HG03432 (cell line): ENCODE results near the gene EIF2B1.

ENCODE experiments used
- ATAC-seq: cut with Tn5 transposase; IDR thresholded peaks from one replicate; pipeline ENCODE4 v1.9.1; 2021; ENCODE audit warnings: mild to moderate bottlenecking, moderate library complexity; ENCODE audit not compliant: unreplicated experiment

EIF2B1 gene

DNA sequence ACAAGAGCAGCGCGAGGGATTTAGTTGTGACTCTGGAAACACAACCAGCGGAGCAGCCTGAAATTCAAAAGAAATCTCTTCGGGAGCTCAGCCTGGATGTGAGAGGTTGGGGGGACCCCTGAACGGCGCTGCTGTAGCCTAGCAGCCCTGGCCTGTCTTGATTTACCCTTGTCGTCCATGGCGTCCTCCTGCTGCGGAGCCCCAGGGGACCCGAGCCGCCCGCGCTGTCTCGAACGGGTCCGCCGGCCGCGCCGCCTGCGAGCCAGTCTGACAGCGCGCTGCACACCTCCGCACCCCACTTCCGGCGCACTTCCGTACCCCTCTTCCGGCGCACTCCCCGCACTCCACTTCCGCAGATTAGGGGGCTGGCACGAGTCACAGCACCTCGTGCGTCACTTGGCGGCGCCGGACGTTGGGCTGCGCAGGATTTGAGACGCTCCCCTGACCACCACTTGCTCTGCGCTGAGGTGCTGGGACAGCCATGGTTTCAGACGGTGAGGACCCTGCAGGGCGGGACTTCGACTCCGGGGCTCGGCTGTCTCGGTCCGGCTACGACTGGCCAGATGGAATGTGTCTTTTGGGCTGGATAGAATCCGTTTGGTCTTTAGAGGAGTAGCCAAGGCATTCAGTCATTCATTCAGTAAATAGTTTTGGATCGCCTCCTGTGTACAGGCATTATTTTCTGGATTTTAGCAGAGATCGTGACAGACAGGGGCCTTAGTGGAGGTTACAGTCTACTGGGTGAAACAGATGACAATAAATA lies at the start of gene EIF2B1, which contains the start of gene GTF2H3:
EIF2B1 (minus strand) TSS at position 308 of the 763 bp plus-strand sequence; CDS start at position 179, 129 bp downstream.
GTF2H3 (plus strand) TSS at position 451 of the 763 bp plus-strand sequence; CDS start at position 482, 31 bp downstream.
- ATAC-seq = peak; percentile 96

DNA sequence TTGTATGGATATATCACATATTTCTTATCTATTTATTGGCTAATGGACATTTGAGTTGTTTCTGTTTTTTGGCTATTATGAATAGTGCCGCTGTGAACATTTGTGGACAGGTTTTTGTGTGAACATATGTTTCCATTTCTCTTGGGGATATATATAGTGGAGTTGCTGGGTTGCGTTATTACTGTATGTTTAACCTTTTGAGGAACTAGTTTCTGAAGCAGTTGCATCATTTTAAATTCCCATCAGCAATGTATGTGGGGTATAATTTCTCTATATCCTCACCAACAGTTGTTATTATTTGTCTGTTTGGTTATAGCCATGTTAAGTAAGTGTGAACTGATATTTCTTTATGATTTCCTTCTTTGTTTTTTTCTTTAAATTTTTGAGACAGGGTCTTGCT lies 48.1 kb upstream of the EIF2B1 start:
- ATAC-seq = no peak

DNA sequence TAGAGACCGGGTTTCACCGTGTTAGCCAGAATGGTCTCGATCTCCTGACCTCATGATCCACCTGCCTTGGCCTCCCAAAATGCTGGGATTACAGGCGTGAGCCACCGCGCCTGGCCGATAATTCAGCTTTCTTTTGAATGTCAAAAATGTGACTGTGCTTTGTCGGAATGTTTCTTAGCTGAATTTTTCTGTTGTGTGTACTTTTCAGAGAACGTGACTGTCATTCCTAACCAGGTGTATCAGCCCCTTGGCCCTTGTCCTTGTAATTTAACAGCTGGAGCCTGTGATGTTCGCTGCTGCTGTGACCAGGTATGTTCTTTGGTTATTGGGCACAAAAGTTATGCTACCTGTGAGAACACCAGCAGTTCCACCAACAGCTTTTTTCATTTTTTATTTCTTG lies 45.5 kb upstream of the EIF2B1 start:
- no peak for ATAC-seq

DNA sequence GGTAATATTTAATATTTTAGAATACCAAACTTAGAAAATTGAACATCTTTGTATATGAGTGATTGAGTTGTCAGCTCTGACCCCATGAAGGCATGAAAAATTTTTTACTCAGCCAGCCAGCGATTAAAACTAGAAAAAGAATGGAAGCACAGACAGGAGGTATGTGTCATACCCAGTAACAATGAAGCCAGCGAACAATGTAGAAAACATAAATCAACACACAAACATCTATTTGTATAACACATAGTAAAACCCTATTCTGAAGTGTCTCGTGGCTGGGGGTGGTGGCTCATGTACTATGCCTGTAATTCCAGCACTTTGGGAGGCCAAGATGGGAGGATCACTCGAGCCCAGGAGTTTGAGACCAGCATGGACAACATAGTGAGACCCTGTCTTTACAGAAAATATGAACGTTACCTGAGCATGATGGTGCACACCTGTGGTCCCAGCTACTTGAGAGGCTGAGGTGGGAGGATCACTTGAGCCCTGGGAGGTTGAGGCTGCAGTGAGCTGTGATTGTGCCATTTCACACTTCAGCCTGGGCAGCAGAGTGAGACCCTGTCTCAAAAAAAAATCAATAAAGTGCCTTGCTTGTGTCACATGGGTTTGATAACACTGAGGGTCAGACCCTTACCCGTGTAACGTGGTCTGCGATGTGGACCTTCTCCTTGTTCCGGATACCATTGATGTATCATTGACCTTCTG lies 43.3 kb upstream of the EIF2B1 start:
- ATAC-seq = no peak

DNA sequence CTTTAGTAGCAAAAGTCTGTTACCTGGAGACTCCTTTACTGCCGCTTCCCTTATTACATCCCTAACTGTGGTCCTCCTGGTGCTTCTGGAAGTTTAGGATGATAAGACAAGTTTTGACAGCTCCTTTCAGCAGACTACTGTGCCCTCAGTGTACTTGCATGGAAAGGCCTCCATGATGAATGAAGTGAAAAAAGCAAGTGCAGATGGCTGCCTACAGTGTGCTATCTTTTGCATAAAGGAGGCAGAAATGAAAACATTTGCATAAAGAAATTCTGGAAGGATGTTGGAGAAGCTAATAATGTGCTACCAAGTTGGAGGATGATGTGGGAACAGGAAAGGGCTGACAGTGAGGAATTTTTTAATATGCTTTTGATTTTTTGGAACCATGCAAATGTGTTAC lies 42.0 kb upstream of the EIF2B1 start:
- no peak for ATAC-seq

DNA sequence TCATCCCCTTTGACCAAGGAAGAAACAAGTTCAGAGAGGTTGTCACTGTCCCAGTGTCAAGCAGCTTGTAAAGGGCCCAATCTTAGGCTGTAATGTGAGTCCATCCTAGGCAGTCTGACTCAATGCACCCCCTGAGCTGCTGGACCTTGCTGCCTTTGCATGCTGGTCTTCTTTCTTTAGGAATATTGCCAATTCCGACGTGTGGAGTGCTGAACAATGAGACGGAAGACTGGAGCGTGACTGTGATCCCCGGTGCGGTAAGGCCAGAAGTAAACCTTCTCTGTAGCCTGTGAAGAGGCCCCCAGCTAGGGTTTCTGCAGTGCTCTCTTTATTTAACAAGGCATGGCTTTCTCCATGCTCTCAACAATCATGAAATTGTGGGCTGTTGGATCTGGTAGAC lies 38.4 kb upstream of the EIF2B1 start:
- no peak for ATAC-seq

DNA sequence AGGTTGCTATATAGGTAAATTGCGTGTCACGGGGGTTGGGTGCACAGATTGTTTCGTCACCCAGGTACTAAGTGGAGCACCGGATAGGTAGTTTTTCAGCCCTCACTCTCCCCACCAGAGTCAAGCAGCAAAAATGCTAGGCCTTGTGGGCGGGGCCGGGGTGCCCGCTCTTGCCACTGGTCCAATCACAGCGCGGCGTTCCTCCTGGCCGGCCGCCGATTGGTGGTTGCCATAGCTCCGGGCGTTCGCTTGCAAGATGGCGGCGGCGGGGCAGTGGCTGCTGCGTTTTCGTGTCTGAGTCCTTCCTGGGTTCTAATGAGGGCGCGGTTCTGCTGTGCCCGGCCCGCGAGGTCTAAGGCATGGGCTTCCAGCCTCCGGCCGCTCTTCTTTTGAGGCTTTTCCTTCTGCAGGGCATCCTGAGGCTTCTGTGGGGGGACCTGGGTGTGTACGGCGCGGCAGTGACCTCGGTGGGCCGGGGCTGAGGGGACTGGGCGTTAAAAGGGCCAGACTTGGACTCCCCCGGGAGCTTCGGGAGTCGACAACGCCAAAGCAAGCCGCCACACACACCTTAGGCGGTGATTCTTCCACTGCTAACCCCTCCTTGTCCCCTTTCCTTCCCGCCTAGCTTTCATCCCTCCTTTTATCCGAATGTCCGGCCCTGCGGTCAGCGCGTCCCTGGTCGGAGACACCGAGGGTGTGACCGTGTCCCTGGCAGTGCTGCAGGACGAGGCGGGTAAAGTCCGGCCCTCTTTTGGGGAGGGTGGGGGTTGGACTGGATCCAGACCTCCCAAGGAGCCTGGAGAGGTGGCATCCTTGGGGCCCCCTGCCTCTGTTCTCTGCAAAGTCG lies 37.6 kb upstream of the EIF2B1 start, which contains the start of gene TCTN2:
TCTN2 (plus strand) TSS at position 232 of the 847 bp plus-strand sequence; CDS start at position 360, 128 bp downstream.
- ATAC-seq = peak; percentile 100

DNA sequence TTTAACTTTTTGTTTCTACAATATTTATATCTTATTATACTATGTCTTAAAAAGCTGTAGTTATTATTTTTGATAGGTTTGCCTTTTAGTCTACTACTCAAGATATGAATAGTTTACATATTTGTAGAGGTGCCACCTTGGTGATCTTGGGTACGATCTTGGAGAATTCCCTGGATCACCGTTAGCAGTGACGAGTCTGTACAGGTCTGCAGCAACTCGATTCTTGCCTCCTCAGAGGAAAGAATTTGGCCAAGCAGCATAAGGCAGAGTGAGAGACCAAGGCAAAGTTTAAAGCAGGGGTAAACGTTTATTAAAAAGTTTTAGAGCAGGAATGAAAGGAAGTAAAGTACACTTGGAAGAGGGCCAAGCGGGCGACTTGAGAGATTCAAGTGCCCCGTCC lies 34.3 kb upstream of the EIF2B1 start:
- no peak for ATAC-seq

DNA sequence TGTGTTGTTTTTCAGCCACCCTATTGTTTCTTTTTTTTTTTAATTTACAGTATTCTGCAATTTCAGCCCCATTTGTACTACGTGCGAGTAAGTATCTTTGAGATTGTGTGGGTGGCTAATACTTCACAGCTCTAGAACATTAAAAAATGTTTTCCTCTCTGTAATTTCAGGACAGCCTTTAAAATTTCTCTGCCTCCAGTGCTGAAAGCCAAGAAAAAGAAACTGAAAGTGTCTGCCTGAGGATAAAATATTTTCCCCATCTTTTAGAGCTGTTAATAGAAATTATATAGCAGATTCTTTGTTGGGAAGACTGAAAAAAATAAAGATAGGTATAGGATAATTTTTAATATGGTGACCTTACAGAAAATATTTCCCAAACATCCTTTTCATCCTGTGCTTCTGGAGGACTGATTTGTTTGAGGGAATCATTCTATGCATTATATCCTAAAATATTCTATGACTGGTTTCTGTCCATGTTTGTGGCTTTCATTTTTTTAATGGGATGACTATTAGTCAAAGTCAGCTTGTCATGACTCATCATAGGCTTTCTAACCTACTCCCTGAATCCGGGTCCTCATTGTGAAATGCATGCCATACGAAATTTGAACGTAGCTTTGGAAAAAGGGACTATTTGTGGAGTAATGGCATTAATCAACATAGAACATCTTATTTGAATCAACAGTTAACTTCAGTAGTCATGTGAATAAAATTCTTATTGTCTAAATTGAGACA lies 26.7 kb upstream of the EIF2B1 start:
- no peak for ATAC-seq

DNA sequence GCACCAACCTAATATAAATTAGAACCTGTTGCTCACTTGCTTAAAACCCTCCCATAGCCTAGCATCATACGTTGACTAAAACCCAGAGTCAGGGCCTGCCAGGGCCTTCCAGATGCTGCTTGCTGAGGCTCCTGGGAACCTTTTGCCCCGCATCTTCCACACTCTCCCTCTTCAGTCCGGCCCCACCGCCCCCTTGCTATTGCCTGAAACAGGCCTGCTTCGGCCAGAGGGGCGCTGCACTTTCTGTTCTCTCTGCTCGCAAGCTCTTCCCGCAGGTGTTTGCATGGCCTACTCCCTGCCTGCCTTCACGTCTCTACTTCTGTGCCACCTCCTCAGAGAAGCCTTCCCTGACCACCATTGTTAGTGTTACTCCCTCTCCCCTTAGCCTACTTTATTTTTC lies 23.7 kb upstream of the EIF2B1 start:
- ATAC-seq = no peak

DNA sequence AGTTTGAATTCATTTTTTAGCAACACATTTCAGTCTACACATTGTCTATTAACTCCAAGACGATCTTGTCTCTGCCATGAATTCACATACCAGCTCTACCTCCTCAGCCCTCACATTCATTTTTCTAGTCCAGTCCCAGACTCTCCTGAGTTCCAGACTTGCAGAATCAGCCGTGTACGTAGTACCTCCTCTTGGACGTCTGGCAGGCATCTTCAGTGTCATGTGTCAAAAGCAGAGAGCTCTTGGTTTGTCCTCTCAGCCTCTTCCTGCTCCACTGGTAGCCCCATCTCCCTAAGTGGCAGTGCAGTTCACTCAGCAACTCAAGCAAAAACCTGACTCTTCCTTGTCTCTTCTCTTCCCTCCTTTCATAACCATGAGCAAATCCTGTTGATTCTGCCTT lies 22.9 kb upstream of the EIF2B1 start:
- no peak for ATAC-seq

DNA sequence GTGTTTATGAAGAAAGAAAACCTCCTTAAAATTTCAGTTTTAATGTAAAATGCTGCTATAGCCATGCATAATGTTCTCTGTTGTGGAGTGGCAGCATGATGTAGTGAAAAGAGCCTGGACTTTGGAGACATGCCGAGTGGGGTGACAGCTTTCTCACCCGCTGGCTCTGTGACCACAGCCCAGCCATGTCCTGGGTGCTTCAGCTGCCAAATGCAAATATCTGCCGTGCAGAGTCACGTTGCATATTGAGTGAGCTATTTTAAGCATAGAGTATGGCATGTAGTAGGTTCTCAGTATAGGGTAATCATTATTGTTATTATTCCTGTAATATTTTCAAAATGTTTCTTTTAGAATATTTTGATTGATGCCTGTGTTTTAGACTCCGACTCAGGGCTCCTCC lies 21.9 kb upstream of the EIF2B1 start:
- ATAC-seq = peak; percentile 89

DNA sequence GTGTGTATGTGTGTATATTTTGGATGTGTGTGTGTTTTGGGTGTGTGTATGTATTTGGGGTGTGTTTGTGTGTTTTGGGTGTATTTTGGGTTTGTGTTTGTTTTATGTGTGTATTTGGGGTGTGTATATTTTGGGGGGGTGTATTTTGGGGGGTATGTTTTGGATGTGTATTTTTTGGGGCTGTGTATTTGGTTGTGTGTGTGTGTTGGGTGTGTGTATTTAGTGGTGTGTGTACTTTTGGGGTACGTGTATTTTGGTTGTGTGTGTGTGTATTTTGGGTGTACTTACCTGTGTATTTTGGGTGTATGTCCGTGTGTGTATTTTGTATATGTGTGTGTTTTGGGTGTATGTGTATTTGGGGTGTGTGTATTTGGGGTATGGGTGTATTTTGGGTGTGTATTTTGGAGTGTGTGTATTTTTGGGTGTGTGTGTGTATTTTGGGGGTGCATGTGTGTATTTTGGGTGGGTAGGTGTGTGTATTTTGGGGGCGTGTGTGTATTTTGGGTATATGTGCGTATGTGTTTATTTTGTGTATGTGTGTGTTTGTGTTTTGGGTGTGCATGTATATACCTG lies 20.7 kb upstream of the EIF2B1 start:
- no peak for ATAC-seq

DNA sequence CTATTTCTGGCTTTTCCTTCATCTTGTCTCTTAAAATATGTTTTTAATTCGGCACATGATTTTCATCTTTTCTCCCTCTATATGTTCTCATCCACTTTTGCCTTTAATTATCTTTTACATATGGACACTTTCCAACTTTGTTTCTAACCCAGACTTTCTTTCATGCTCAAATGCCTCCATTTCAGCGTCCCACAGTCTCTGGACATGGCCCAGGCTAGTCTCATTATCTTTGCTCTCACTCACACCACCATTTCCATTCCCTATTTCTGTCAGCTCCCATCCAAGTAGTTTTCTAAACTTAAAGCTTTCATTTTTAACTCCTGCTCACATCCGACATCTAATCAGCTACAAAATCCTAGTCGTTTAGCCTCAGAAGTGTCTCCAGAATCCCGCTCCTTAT lies 14.9 kb upstream of the EIF2B1 start:
- ATAC-seq = no peak

DNA sequence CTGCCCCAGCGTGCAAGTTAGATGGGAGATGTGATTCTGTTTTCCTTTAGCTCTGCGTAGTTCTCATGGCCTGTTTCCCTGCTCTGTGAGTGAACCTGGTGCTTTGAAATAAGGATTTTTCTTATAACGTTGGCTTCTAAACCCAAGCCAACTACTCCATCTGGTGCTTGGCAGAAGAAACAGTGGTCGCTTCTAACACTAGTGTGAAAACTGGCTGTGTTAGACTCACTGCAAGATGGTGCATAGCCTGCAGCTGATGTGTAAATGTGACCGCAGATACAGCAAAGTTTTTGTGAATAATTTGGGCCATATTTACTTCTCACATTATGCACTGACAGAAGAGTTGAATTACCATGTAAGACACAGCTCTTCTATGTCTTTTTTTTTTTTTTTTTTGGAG lies 12.4 kb upstream of the EIF2B1 start:
- ATAC-seq = no peak

DNA sequence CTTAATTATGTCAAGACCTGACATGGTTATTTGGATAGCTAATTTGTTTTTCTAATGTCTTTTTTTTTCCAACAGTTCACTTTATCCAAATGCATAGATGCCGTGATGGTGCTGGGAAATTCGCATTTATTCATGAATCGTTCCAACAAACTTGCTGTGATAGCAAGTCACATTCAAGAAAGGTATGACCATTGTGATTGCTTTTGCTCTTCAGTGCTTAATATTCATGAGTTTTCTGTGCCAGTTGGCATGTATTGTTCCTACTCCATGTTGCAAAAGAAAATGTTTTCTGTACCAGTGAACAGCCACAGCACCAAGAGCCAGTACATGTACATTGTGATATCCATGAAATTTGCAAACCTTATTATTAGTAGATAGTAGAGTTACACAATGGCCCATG lies 11.9 kb upstream of the EIF2B1 start:
- ATAC-seq = no peak

DNA sequence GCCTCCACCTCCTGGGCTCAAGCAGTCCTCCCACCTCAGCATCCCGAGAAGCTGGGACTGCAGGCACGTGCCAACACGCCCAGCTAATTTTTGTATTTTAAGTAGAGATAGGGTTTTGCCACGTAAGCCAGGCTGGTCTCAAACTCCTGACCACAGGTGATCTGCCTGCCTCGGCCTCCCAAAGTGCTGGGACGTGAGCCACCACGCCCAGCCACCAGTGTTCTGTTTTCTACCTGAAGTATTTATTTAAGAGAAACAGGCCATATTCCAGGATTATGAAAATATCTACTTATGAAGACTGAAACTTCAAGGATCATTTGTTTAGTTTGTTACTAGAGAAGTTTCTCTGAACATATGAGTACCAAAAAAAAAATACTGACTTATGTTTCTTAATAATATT lies 10.4 kb upstream of the EIF2B1 start:
- no peak for ATAC-seq

DNA sequence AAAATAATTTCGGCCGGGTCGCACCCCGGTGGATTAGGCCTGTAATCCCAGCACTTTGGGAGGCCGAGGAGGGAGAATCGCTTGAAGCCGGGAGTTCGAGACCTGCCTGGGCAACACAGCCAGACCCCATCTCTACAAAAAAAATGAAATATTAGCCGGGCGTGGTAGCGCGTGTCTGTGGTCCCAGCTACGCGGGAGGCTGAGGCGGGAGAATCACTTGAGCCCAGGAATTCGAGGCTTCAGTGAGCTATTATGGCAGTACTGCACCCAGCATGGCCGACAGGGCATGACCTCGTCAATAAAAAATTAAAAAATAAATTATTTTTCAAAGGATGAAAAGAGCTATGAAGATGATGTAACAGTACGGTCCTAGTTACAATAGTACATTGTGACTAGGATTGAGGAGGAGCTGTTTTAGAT lies 666 bp upstream of the EIF2B1 start:
- no peak for ATAC-seq

DNA sequence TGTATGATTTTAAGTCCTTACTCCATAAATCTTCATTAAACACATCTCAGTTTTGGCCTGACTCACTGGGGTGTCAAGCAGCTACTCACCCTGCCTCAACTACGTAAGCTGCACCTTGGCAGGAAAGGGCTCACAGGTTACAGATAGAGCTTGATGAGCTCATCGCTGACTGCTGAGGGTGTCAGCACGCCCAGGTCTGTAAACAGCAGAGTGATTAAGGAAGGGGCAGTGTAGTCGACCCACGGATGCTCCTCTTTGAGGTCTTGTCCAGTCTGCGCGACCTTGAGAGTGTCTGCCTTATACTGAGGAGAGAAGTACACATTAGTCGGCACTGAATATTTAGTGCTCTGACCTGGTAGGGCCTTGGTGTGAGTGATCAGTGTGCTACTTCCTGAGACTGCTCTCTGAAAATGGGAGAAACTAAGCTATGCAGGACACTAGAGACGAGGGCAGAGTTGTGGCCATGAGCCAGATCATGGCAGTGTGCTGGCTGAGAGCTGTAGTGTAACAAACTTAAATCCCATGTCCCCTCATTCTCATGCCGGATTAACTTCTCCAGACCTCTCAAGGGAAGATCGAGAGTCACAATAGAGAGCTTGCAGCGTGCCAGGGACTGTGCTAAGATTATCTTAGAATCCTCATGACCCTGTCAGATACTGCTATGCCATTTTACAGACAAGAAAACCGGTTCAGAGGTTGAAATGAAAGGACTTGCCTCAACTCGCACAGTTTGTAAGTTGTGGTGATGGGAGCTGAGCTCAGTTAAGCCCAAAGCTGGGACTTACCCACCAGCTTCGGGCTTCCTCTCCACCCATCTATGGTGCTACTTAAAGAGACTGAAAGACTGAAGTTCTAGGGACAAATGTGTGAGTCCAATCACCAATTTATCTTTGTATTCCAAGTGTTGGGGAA lies 11.6 kb downstream of the EIF2B1 start:
- no peak for ATAC-seq
